ENCODE results near the gene MACROD1.
"Not testable (repeated sequence)": the region's sequence is repeated elsewhere in the genome, so short reads cannot be mapped to it uniquely, and the experiment has no call there.

The MACROD1 gene

GRCh38 chr11:64185175-64185692 is 19.3 kb upstream of the MACROD1 start:
- peak; percentile 78 for DNase-seq (ENCODE audit: low read depth)

DNA sequence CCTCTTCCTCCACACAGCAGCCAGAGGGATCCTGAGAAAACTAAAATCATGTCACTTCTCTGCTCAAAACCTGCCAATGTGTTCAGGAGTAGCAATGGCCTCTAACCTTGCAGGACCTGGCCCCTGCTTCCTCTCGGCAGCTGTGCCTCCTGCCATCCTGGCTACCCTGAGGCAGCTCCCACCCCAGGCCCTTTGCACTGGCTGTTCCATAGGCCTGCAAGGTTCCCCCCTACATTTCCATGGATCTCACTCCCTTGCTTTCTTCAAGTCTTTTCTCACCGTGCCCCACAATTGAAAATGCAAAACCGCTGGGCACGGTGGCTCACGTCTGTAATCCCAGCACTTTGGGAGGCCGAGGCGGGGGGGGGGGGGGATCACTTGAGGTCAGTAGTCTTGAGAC is 18.0 kb upstream of the MACROD1 start:
- no peak for DNase-seq (ENCODE audit: low read depth)

DNA sequence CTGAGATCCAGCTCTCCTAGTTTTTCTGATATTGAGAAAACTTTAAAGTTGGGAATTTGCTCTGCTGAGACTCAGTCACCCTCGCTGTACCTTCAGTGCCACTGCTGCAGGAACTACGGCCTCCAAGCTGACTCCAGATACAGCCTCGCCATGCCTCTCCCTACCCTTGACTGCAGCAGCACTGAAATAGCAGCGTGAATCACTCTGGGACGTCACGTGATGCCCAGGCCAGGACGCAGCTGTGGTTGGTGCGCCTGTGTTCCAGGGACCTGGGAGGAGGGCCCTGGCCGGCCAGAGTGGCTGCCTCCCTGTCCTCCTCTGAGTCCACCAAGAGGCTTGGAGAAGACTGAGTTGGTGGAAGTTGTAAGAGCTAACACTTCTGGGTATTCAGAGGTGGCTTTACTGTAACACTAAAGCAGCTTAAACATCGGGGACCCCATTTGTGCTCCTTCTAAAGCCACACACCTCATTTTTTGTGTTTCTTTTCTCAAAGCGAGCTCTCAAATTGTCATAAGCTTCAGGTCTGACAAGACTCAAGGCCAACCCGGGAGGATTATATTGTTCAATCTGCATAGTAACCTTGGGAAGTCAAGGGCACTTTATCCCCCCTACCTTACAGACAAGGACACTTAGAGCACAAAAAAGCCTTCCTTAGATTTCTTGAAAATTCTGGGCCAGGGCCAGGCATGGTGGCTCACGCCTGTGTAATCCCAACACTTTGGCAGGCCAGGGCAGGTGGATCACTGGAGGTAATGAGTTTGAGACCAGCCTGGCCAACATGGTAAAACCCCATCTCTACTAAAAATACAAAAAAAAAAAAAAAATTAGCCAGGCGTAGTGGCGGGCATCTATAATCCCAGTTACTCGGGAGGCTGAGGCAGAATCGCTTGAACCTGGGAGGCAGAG is 15.8 kb upstream of the MACROD1 start:
- DNase-seq (ENCODE audit: low read depth) = peak; percentile 90

GRCh38 chr11:64180891-64181290 is 15.0 kb upstream of the MACROD1 start:
- DNase-seq (ENCODE audit: low read depth) = no peak

DNA sequence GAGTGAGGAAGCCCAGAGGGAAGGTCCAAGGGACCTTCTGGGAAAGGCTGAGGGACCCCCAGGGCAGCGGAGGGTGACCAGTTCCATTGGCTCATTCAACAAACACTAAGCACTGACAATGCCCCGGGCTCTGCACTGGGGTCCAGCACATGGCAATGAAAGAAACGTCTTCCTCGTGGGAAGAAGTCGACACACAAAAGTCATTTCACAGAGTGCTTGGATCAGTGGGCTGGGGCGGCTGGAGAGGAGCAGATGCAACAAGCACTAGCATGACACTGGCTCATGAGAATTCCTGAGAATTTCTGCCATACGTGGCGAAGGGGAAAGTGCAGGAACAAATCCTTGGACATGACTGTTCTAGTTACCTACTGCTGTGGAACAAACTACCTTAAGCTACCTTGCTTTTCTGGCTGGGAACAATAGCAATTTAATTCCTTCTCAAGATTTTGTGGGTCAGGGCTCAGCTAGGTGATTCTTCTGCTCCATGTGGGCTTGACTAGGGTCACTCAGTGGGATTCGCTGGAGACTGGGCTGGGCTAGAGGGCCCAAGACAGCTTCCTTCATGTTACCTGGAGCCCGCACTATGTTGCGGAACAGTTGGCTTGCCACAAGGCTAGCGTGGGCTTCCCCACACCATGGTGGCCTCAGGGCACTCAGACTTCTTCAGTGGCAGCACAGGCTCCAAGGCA is 13.2 kb upstream of the MACROD1 start:
- no peak for DNase-seq (ENCODE audit: low read depth)

DNA sequence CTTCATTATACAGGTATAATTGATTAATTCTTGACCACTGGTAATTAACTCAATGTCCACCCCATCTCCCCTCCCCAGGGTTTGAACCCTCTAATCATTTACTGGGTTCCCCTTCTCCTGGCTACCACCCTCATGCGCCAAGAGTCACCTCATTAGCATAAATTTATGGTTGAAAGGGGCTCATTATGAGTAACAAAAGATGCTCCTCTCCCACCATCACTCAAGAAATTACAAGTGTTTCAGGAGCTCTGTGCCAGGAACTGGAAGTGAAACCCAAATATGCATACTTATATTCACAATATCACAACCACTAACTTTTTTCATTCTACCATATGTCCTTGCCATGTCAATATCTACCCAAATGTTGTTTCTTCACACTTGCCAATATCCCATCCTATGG is 12.3 kb upstream of the MACROD1 start:
- no peak for DNase-seq (ENCODE audit: low read depth)

DNA sequence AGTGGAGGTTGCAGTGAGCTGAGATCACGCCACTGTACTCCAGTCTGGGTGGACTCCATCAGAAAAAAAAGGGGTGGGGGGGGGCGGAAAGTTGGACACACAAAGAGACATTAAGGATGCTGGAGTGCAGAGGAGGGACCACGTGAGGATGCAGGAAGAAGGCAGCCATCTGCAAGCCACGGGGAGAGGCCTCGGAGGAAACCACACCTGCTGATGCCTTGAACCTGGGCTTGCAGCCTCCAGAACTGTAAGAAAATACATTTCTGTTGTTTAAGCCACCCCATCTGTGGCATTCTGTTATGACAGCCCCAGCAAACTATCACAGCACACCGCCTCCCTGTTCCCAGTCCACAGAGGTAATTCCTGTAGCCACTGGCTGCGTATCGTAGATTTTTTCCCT is 10.8 kb upstream of the MACROD1 start:
- DNase-seq (ENCODE audit: low read depth) = no peak

GRCh38 chr11:64173616-64174355 is 7.9 kb upstream of the MACROD1 start:
- DNase-seq (ENCODE audit: low read depth) = no peak

DNA sequence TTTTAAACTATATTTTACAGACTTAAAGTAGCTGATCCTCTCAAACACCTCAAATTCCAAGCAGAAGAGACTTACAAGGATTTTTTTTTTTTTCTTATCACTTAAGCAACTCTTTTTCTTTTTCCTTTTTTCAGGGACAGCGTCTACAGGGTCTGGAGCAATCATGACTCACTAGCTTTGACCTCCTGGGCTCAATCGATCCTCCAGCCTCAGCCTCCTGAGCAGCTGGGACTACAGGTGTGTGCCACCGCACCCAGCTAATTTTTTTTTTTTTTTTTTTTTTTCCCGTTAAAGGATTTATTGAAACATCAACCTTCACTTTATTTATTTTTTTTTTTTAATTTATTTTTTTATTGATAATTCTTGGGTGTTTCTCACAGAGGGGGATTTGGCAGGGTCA is 4.5 kb upstream of the MACROD1 start:
- DNase-seq (ENCODE audit: low read depth) = no peak

- DNase-seq (ENCODE audit: low read depth) = no peak
These were observed 452 bp downstream of the MACROD1 start for GRCh38 chr11:64165481-64165841.

- no peak for DNase-seq (ENCODE audit: low read depth)
These were observed 1.3 kb downstream of the MACROD1 start for GRCh38 chr11:64164392-64165312.

GRCh38 chr11:64163951-64164350 is 2.0 kb downstream of the MACROD1 start:
- no peak for DNase-seq (ENCODE audit: low read depth)

- not testable (repeated sequence) for DNase-seq (ENCODE audit: low read depth)
These were observed 3.1 kb downstream of the MACROD1 start for GRCh38 chr11:64162769-64163168.

- no peak for DNase-seq (ENCODE audit: low read depth)
These were observed 4.9 kb downstream of the MACROD1 start for GRCh38 chr11:64161037-64161436.

DNA sequence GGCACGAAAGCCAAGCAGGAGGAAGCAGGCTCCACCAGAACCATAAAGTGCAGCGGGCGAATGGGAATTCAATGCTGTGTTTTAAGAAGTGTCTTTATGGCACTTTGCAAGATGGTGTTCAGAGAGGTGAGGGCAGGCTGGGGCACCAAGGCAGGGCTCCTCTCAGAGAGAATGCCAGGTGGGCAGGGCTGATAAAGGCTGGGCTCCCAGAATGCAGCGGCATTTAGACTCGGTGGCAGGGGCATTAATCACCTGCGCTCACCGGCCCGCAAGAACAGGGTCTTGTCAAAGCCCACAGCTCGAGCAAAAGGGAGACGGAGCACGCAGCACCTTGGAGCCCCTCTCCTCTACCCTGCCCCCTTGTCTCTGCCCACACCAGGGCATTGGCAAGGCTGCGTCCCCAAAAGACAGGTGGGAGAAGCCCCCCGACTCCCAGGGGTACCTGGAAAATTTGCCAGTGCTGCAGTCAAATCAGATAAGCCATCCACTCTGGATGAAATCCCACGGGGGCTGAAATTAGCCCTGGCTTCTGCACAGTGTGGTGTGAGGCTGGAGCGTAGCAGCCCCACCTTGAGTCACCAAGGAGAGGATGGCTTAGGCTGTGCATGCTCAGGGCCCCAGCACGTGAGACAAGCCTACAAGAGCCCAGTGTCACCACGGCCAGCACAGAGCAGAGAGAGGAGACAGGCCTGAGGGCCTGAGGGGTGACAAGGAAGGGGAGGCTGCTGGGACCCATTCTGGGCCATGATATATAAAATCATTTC is 8.1 kb downstream of the MACROD1 start:
- DNase-seq (ENCODE audit: low read depth) = no peak

DNA sequence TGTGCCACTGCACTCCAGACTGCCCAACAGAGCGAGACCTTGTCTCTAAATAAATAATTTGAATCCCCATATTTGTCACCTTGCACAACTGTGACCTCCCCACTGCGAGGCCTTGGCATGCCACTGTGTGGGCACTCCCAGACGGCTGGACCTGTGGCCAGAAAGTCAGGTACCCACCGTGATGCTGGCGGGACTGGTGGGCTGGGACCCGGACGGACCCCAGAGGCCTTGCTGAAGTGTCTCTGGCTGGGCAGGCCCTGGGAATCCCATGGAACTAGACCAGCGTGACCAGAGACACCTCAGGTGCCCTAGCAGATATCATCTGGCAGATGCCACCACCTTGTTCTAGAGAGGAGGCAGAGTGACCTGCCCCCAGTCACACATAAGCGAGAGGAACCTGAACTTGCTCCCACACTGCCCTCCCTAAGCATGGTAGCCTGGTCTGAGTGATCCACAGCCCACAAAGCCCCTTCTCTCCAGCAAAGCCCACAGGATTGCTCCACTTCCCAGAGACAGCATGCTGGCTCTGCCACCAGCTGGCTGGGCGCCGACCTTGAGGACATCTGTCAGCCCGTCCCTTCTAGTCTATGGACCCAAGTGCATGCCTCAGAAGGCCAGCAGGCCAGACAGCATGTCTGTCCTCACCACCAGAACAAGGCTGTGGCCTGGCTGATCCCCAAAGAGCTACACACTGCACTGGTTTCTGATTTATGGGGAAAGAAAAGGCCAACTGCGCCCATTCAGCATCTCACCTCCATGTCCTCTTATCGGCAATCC is 9.5 kb downstream of the MACROD1 start:
- DNase-seq (ENCODE audit: low read depth) = no peak

- no peak for DNase-seq (ENCODE audit: low read depth)
These were observed 12.1 kb downstream of the MACROD1 start for GRCh38 chr11:64153812-64154211.

DNA sequence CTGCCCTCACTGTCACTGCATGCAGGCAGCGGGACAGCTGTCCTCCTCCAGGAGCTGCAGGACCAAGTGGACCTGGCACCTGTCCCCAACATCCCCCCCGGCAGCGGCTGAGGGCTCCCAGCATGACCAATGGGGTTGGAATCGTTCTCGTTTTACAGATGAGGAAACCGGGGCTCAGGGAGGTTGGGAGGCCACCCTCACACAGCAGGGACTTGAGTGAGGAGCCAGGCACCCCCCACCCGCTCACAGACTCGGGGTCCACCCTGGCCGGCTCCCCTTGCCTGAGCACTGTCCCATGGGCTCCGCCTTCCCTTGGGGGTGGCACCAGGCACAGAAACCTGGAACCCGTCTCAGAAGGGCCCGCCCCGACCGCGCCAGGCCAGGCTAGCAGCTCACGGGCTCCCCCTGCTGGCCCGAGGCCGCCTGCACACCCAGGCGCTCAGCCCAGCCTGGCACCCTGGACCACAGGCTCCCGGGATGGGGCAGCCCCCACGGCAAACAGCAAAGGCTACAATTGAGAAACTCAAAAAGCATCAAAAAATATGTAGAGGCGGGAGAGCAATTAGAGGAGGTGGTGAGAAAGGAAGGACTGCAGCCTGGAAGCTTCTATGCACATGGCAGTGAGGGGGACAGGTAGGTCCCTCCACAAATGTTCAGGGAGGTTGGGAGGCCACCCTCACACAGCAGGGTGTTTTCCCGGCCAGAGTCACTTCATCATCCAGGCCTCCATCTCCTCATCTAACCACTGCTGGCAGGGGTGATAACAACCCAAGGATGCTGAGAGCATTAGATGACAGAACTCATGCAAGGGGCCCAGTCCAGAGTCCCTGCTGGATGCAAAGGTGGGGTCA is 12.8 kb downstream of the MACROD1 start:
- no peak for DNase-seq (ENCODE audit: low read depth)

GRCh38 chr11:64151337-64151736 is 14.6 kb downstream of the MACROD1 start:
- no peak for DNase-seq (ENCODE audit: low read depth)
